Ascending aorta (tissue), 2 donors: Measurements from ENCODE around the gene CREB1. TPM values are rescaled to one million over a fixed set of nuclear protein-coding genes. Genes with fewer than 3 reads are reported as not detected.

Experiments
- DNase-seq, 2 donors: peaks; one replicate each; pipeline ENCODE4 v3.0.0-alpha.2; 2019; ENCODE audit warnings: low spot score in 2 of 2
- H3K27ac ChIP-seq, 2 donors: fragments of 200-600 bp; sonication (generic); one replicate each; pipeline ENCODE4 v1.5.1; 2016 to 2017; ENCODE audit warnings: mild to moderate bottlenecking in 1 of 2
- H3K27me3 ChIP-seq: fragments of 200-600 bp; sonication (generic); one replicate; pipeline ENCODE4 v1.5.1; 2017
- H3K36me3 ChIP-seq, 2 donors: fragments of 200-600 bp; sonication (generic); one replicate each; pipeline ENCODE4 v1.5.1; 2016
- H3K4me1 ChIP-seq, 2 donors: fragments of 200-600 bp; sonication (generic); one replicate each; pipeline ENCODE4 v1.5.1; 2016 to 2017; ENCODE audit warnings: mild to moderate bottlenecking in 1 of 2
- H3K4me3 ChIP-seq, 2 donors: fragments of 200-600 bp; sonication (generic); one replicate each; pipeline ENCODE4 v1.5.1; 2016 to 2017; ENCODE audit warnings: mild to moderate bottlenecking in 1 of 2
- H3K9me3 ChIP-seq, 2 donors: fragments of 200-600 bp; sonication (generic); one replicate each; pipeline ENCODE4 v1.5.1; 2016
- intact Hi-C: fragments of 100-400 bp; cut with DNase I; formaldehyde crosslinking; loops from one replicate; pipeline ENCODE4 v1.15.1; 2023
- total RNA-seq: library from RNA; depleted of rRNA; stranded (reverse); fragments of >200 nt; gene quantifications from one replicate; pipeline ENCODE4 v1.1.0, GENCODE V29; 2016
- TF ChIP-seq, protein P1 (sequence below), 3 experiments: fragments of 200-600 bp in 2 of 3; fragments of 450-650 bp in 1 of 3; sonication (generic) in 2 of 3; IDR thresholded peaks; one replicate each; pipeline ENCODE4 v1.5.1; 2016 to 2019; ENCODE audit warnings: antibody characterized with exemption in 3 of 3, mild to moderate bottlenecking in 1 of 3, moderate library complexity in 1 of 3

The CREB1 gene
- total RNA-seq, 1 donor from 2014 or later = 12.8 TPM

DNA sequence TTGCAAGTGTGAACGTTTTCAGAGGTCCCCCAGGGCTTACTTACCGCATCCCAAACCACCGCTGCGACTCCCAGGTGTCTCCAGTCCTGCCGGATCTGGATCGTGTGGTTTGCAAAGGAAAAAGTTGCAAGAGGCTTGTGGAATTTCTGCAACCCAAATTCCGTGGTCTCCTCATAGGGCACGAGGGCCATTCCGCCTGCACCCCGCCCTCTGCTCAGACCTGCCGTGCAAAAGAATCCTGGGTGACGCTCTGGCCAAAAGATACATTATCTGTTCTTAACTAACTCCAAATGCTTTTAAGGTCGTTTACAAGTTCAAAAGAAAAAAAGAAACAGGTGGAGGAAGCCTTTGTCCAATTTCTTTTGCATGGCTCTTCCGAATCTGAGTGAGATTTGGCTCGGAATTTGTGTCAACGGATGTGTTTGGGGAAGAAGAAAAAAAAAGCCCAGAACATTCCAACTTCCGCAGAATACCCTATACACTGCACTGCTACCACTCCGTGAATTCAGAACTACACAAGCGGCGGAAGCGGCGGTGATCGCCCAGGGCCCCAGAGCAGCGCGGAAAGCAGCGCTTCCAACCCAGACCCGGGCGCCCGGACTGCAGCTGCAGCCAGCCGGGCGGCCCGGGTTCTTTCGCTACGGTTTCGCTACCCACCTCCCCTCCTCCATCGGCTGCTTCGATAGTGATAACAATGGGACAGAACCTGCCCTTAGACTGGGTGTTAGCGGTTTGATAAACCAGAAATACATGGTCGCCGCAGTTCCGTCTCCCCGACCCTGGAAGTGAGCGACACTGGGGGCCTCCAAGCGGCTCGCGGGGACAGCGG is 94.6 kb downstream of the CREB1 start:
- peaks cover 0 to 18% of the 10 kb centered on the region in 2 donors for H3K4me1 ChIP-seq
- intact Hi-C loops = loop anchor here (1.0 to 10.0 kb wide), 9 partner anchors 46 to 1470 kb away; partner anchors contain the start of genes CCNYL1, EEF1B2, FASTKD2 and FZD5
- H3K27ac ChIP-seq = peak overlapping the region; percentile 95 to 97
- no peaks in the 10 kb centered on the region for H3K9me3 ChIP-seq
- peak overlapping the region; percentile 93 to 96 for H3K4me3 ChIP-seq
- H3K27me3 ChIP-seq = no peaks in the 10 kb centered on the region
- peak in 1 of 2 donors; percentile 83 for DNase-seq
- TF ChIP-seq, protein P1, sequence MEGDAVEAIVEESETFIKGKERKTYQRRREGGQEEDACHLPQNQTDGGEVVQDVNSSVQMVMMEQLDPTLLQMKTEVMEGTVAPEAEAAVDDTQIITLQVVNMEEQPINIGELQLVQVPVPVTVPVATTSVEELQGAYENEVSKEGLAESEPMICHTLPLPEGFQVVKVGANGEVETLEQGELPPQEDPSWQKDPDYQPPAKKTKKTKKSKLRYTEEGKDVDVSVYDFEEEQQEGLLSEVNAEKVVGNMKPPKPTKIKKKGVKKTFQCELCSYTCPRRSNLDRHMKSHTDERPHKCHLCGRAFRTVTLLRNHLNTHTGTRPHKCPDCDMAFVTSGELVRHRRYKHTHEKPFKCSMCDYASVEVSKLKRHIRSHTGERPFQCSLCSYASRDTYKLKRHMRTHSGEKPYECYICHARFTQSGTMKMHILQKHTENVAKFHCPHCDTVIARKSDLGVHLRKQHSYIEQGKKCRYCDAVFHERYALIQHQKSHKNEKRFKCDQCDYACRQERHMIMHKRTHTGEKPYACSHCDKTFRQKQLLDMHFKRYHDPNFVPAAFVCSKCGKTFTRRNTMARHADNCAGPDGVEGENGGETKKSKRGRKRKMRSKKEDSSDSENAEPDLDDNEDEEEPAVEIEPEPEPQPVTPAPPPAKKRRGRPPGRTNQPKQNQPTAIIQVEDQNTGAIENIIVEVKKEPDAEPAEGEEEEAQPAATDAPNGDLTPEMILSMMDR (IDR thresholded peaks at IDR 0.05) = no peak
- no peaks in the 10 kb centered on the region for H3K36me3 ChIP-seq

DNA sequence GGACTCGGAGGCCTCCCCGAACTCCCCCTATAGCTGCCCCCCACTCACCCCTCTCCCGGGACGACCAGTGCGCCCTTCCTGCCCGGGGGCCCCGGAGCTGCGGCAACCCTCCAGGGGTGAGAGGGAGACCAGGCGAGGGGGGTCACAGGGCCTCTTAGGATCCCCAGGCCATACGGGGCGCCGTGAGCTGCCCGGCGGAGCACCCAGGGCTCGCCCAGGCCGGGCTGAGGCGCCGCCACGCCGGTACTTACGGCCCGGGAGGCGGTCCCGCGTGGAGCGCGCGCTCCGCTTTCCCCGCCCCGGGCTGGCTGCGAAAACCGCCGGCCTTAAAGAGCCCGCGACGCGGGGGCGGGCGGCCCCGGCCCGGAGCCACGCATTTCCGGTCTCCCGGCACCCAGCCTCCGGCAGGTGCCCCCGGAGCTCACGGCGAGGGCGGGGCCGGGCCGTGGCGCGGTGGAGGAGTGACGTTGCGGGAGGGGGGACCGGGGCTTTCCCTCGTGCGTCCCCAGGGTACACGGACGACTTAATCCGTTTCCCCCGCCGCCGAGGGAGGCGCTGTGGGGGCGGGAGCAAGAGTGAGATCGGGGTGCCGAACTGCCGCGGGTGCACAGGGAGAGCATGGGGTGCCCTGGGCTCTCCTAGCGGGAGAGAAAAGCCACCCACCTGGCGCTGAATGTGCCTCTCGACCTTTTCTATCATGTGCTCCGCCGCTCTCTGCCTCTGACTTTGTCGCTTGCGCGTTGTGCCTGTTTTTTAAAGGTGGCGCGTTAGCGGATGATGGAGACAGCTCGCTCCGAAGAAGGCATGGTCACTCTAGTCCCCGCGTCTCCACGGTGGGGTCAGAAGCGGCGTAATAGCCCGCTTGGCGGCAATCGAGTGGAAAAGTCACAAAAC is 95.5 kb downstream of the CREB1 start, which contains the start of gene METTL21A:
Gene METTL21A (minus strand): TSS at position 381 of the 894 bp plus-strand sequence. CDS start 1,019 bp downstream, outside the sequence.
- Histone ChIP-seq H3K4me1 (peaks cover 0 to 18% of the 10 kb centered on the region in 2 donors), H3K27ac (peak within 1 kb of the TSS; percentile 95 to 97), H3K4me3 (peak within 1 kb of the TSS; percentile 93 to 96), H3K27me3 (no peaks in the 10 kb centered on the region), H3K36me3 (no peaks in the 10 kb centered on the region), H3K9me3 (no peaks in the 10 kb centered on the region)
- intact Hi-C loops = loop anchor here (1.0 to 10.0 kb wide), 9 partner anchors 46 to 1470 kb away; partner anchors contain the start of genes CCNYL1, EEF1B2, FASTKD2 and FZD5
- TF ChIP-seq, protein P1 (IDR thresholded peaks at IDR 0.05) = peak; percentile 46 to 50 (median 50)
- peak; percentile 55 to 92 for DNase-seq

DNA sequence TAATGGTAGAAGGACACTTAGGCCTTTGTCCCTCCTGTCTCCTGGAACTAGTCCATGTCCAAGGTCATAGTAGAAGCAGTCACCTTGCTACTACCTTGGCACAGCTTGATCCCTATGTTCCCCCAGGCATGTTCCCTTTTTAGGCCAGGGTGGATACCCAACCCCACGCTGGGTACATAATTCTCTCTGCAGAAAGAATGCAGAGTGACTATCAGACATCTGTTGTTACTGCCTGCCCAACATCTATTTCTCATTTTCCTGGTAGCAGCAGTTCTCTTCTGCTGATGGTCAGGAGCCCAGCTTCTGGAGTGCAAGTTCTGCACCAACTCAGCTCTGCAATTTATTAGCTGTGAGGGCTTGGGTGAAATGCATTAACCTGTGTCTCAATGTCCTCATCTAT is 99.8 kb downstream of the CREB1 start:
- Histone ChIP-seq H3K4me1 (peaks cover 0 to 9% of the 10 kb centered on the region in 2 donors), H3K4me3 (no peak overlapping the region), H3K27me3 (no peaks in the 10 kb centered on the region), H3K27ac (no peak overlapping the region), H3K9me3 (no peaks in the 10 kb centered on the region), H3K36me3 (no peaks in the 10 kb centered on the region)
- TF ChIP-seq, protein P1 (IDR thresholded peaks at IDR 0.05) = no peak
- intact Hi-C loops = loop anchor here (5.0 to 10.0 kb wide), 4 partner anchors 413 to 1475 kb away; partner anchors contain the start of genes EEF1B2, FASTKD2, MDH1B and NDUFS1
- DNase-seq = no peak

DNA sequence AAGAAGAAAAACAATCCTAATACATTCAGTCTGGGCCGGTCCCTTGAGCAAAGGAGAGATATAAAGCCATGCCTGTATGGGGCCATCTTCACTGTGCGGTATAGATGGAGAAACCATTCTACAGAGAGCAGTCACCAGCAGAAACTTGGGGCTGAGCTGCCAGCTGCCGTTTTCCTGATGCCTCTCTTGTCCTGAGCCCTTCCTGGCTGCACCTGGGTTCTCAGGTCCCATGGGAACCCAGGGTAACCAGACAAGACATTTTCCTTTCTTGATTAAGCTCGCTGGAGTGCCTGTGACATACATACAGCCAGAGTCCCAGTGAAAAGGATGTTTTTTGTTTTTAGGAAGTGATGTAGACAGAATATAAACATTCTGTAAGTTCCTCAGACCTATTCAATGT is 100.7 kb downstream of the CREB1 start:
- TF ChIP-seq, protein P1 (IDR thresholded peaks at IDR 0.05) = no peak
- H3K4me3 ChIP-seq = no peak overlapping the region
- H3K27me3 ChIP-seq = no peaks in the 10 kb centered on the region
- no peak for DNase-seq
- no peak overlapping the region for H3K27ac ChIP-seq
- H3K36me3 ChIP-seq = no peaks in the 10 kb centered on the region
- no peaks in the 10 kb centered on the region for H3K9me3 ChIP-seq
- intact Hi-C loops = no loop called here
- H3K4me1 ChIP-seq = peaks cover 0 to 9% of the 10 kb centered on the region in 2 donors
